GM12874 (cell line): Measurements from ENCODE around the gene GFI1B.

Experiments
- TF ChIP-seq, protein P1 (sequence below): IDR thresholded peaks from 2 replicates; pipeline ENCODE4 v1.5.1; 2011; ENCODE audit warnings: low read depth, mild to moderate bottlenecking, control low read depth, low read length, moderate library complexity; ENCODE audit not compliant: insufficient read depth

The GFI1B gene

GRCh38 chr9:132949709-132950108 lies 28.8 kb upstream of the GFI1B start:
- TF ChIP-seq, protein P1, sequence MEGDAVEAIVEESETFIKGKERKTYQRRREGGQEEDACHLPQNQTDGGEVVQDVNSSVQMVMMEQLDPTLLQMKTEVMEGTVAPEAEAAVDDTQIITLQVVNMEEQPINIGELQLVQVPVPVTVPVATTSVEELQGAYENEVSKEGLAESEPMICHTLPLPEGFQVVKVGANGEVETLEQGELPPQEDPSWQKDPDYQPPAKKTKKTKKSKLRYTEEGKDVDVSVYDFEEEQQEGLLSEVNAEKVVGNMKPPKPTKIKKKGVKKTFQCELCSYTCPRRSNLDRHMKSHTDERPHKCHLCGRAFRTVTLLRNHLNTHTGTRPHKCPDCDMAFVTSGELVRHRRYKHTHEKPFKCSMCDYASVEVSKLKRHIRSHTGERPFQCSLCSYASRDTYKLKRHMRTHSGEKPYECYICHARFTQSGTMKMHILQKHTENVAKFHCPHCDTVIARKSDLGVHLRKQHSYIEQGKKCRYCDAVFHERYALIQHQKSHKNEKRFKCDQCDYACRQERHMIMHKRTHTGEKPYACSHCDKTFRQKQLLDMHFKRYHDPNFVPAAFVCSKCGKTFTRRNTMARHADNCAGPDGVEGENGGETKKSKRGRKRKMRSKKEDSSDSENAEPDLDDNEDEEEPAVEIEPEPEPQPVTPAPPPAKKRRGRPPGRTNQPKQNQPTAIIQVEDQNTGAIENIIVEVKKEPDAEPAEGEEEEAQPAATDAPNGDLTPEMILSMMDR = no peak

GRCh38 chr9:132955123-132955522 lies 23.4 kb upstream of the GFI1B start:
- TF ChIP-seq, protein P1 = no peak

DNA sequence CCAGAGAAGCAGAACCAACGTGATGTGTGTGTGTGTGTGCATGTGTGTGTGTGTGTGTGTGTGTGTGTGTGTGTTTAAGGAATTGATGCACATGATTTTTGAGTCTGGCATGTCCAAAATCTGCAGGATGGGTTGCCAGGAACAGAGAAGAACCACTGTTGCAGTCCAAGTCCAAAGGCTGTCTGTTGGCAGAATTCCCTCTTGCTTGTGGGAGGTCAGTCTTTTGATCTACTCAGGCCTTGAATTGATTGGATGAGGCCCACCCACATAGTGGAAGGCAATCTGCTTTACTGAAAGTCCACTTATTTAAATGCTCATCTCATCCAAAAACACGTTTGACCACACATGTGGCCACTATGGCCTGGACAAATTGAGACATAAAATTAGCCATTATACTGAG lies 22.7 kb upstream of the GFI1B start:
- TF ChIP-seq, protein P1 = no peak

- TF ChIP-seq, protein P1 = no peak
These were observed 20.7 kb upstream of the GFI1B start for GRCh38 chr9:132957805-132958204.

DNA sequence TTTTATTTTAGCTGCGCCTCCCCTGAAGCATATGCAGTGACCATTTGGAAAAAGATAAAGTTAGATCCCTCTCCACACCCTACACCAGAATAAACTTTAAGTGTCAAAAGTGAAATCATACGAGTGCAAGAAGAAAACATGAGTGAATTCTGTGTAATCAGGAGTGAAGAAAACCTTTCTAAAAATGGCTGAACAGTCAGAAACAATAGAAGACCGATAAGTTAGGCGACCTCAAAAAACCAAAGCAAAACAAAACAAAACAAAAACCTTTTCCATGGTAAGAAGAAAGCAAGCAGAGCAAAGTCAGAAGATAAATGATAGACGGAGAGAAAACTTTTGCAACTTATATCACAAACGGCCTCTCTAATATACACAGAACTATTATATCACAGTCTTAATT lies 17.5 kb upstream of the GFI1B start:
- TF ChIP-seq, protein P1 = no peak

DNA sequence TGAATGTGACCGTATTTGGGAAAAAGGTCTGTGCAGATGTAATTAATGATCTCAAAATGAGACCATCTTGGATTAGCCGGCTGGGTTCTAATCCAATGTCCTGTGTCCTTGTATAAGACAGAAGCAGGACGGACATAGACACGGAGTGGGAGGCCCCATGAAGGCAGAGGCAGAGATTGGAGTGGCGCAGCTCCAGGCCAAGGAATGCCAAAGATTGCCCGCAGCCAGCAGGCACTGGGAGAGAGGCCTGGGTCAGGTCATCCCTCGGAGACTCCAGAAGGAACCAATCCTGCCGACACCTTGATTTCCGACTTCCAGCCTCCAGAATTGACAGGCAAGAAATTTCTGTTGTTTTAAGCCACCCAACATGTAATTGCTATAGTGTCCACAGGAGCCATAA lies 13.0 kb upstream of the GFI1B start:
- TF ChIP-seq, protein P1 = no peak

- TF ChIP-seq, protein P1 = no peak
These were observed 8.7 kb upstream of the GFI1B start for GRCh38 chr9:132969783-132970182.
